D721Med (cell line): ENCODE data around the gene FCHSD1.

Source experiments
- DNase-seq: peaks from one replicate; pipeline ENCODE4 v3.0.0; 2011; ENCODE audit warnings: low spot score; ENCODE audit not compliant: insufficient read length
- FAIRE-seq: peaks from 2 replicates; lab custom pipeline; 2011; peaks lifted over from hg19 to GRCh38; lab: Jason Lieb, UNC
- CTCF ChIP-seq: IDR thresholded peaks from 2 replicates; pipeline ENCODE4 v1.5.1; 2012; ENCODE audit warnings: mild to moderate bottlenecking, control low read depth; ENCODE audit not compliant: insufficient read depth; ENCODE audit errors: missing control alignments

The FCHSD1 gene

GRCh38 chr5:141651728-141652105 is 499 bp upstream of the FCHSD1 start:
- no peak for TF ChIP-seq CTCF
- DNase-seq (no peak), FAIRE-seq (no peak)

- FAIRE-seq: no peak
- no peak for DNase-seq
- TF ChIP-seq CTCF: no peak
Observed at GRCh38 chr5:141649972-141650371, 1.2 kb downstream of the FCHSD1 start.

GRCh38 chr5:141649056-141649688 is 2.0 kb downstream of the FCHSD1 start:
- TF ChIP-seq CTCF: no peak
- FAIRE-seq: no peak
- DNase-seq: no peak

GRCh38 chr5:141647851-141648250 is 3.4 kb downstream of the FCHSD1 start:
- no peak for TF ChIP-seq CTCF
- DNase-seq (no peak), FAIRE-seq (no peak)

- DNase-seq (no peak), FAIRE-seq (no peak)
Observed at GRCh38 chr5:141647242-141647641, 4.0 kb downstream of the FCHSD1 start.

GRCh38 chr5:141646026-141646425 is 5.2 kb downstream of the FCHSD1 start:
- FAIRE-seq: no peak
- no peak for DNase-seq
- no peak for TF ChIP-seq CTCF

More at GRCh38 chr5:141647242-141647641, 4.0 kb downstream of the FCHSD1 start:
- no peak for TF ChIP-seq CTCF

- DNase-seq (no peak), FAIRE-seq (no peak)
- TF ChIP-seq CTCF: no peak
Observed at GRCh38 chr5:141641634-141642267, 9.5 kb downstream of the FCHSD1 start.
